Retinal pigment epithelial cell (primary cell): ENCODE measurements around the gene ASMTL.
"Not testable (repeated sequence)": the region's sequence is repeated elsewhere in the genome, so short reads cannot be mapped to it uniquely, and the experiment has no call there.

Experiments
- DNase-seq: peaks from one replicate; pipeline ENCODE4 v3.0.0-alpha.2; 2010; ENCODE audit warnings: low read depth
- H3K4me3 ChIP-seq: 2 replicates; pipeline ENCODE4 v1.5.1; 2011; ENCODE audit warnings: mild to moderate bottlenecking, low read length, control low read depth, moderate library complexity
- TF ChIP-seq, protein P1 (sequence below): conservative IDR thresholded peaks from 2 replicates; pipeline ENCODE4 v1.5.1; 2011; ENCODE audit warnings: low read depth, low read length, control low read depth, inconsistent platforms

ASMTL gene

GRCh38 chrX:1386338-1387127, 66.2 kb downstream of the ASMTL start:
- no peak overlapping the region for H3K4me3 ChIP-seq
- DNase-seq: no peak
- TF ChIP-seq, protein P1, sequence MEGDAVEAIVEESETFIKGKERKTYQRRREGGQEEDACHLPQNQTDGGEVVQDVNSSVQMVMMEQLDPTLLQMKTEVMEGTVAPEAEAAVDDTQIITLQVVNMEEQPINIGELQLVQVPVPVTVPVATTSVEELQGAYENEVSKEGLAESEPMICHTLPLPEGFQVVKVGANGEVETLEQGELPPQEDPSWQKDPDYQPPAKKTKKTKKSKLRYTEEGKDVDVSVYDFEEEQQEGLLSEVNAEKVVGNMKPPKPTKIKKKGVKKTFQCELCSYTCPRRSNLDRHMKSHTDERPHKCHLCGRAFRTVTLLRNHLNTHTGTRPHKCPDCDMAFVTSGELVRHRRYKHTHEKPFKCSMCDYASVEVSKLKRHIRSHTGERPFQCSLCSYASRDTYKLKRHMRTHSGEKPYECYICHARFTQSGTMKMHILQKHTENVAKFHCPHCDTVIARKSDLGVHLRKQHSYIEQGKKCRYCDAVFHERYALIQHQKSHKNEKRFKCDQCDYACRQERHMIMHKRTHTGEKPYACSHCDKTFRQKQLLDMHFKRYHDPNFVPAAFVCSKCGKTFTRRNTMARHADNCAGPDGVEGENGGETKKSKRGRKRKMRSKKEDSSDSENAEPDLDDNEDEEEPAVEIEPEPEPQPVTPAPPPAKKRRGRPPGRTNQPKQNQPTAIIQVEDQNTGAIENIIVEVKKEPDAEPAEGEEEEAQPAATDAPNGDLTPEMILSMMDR: no peak

GRCh38 chrX:1385253-1386223, 67.2 kb downstream of the ASMTL start:
- DNase-seq: no peak
- H3K4me3 ChIP-seq: no peak overlapping the region
- TF ChIP-seq, protein P1: no peak

DNA sequence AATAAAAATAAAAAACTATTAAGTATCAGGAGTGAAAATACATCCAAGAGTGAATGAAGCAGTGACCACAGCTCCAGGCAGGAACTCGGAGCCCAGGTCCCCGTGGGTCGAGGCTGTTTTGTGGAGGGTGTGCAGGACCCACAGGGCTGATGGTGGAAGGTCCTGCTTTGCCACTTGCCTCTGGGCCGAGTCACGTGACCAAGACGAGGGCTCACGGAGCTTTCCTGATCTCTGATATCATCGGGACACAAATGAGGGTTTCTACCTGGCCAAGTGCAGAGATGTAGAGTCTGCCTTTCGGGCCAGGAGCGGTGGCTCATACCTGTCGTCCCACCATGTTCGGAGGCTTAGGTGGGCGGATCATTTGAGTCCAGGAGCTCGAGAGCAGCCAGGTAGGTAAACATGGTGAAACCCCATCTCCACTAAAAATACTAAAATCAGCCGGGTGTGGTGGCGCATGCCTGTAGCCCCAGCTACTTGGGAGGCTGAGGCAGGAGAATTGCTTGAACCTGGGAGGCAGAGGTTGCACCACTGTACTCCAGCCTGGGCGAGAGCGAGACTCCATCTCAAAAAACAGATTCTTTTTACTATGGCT, 68.0 kb downstream of the ASMTL start:
- TF ChIP-seq, protein P1: no peak

DNA sequence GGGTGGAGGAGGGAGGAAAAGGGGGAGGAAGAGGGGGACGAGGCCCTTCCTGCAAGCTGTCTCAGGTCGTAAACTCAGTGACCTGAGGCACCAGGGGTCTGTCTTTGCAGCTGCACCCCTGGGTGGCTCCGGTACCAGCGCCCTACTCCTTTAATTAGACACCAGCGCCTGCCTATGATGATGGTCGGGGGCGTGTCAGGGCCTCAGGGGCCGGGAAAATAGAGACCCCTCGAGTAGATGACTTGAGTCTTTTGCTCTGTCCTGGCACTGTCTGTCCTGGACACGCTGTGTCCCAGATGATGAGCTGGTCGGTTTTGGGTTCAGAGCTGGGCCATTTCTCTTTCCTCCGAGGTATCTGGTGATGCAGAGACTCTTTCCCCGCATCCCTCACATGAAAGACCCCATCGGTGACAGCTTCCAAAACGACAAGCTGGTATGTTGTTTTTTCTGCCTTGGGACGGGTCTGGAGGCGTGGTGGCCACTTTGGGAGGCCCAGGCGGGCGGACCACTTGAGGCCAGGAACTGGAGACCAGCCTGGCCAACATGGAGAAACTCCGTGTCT, 72.0 kb downstream of the ASMTL start:
- no peak overlapping the region for H3K4me3 ChIP-seq
- no peak for DNase-seq
- TF ChIP-seq, protein P1: no peak

More for the DNA sequence above, 68.0 kb downstream of the ASMTL start:
- no peak overlapping the region for H3K4me3 ChIP-seq
- DNase-seq: no peak

DNA sequence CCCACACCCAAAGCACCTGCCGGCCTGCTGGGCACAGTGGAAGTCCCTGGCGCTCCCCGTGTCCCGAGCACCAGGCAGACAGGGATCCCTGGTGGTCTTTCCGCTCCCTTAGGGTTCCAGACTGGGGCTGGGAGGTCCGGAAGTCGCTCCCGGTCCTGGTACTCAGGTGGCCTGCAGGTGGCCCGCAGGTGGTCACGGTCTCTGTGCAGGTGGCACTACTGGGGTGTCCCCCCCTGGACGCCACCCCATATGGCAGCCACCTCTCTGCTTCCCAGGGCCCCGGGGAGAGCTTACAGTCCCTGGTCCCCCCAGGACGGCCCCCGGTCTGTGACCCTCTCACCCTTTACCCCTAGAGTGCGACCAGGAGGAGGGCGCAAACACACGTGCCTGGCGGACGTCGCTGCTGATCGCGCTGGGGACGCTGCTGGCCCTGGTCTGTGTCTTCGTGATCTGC, 74.4 kb downstream of the ASMTL start:
- TF ChIP-seq, protein P1: no peak
- no peak for DNase-seq
- H3K4me3 ChIP-seq: no peak overlapping the region

DNA sequence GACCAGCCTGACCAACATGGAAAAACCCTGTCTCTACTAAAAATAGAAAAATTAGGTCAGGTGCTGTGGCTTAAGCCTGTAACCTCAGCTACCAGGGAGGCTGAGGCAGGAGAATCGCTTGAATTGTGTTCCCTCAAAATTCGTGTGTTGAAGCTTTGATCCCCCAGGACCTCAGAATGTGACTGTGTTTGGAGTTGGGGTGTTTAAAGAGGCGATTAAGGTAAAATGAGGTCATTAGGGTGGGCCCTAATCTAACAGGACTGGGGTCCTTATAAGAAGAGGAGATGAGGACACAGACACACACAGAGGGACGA, 84.4 kb downstream of the ASMTL start:
- H3K4me3 ChIP-seq: no peak overlapping the region
- DNase-seq: no peak
- TF ChIP-seq, protein P1: no peak

GRCh38 chrX:1366363-1366762, 86.3 kb downstream of the ASMTL start:
- DNase-seq, H3K4me3 ChIP-seq: not testable (repeated sequence)
